PC-3 (cell line): ENCODE measurements around the gene LIM2.

ENCODE experiments used
- EZH2 ChIP-seq: fragments of 300-600 bp; sonication (generic); IDR thresholded peaks from one replicate; pipeline ENCODE4 v1.6.1; 2017; ENCODE audit warnings: antibody characterized with exemption, mild to moderate bottlenecking, low read length; ENCODE audit not compliant: unreplicated experiment
- TF ChIP-seq, protein P1 (sequence below): fragments of 300-600 bp; sonication (generic); conservative IDR thresholded peaks from 2 replicates; pipeline ENCODE4 v1.5.1; 2017; ENCODE audit warnings: antibody characterized with exemption, low read depth, mild to moderate bottlenecking, low read length

DNA sequence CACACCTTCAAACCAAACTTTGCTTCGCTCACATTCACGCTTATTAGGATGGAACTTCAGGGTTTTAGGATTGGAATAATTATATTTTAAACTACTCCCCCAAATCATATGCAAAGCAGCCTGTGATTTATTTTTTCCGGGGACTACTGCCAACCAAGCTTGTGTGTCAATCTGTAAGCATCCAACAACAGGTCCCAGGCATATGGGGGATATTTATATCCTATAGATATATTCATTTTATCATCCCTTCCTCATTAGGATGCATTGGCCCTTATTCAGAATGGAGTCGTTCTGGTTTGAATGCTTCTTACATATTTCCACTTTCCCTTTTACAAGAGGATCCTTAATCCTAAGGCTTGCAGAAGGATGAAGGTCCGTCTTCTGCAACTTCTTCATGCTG, 11.5 kb upstream of the LIM2 start:
- TF ChIP-seq, protein P1, sequence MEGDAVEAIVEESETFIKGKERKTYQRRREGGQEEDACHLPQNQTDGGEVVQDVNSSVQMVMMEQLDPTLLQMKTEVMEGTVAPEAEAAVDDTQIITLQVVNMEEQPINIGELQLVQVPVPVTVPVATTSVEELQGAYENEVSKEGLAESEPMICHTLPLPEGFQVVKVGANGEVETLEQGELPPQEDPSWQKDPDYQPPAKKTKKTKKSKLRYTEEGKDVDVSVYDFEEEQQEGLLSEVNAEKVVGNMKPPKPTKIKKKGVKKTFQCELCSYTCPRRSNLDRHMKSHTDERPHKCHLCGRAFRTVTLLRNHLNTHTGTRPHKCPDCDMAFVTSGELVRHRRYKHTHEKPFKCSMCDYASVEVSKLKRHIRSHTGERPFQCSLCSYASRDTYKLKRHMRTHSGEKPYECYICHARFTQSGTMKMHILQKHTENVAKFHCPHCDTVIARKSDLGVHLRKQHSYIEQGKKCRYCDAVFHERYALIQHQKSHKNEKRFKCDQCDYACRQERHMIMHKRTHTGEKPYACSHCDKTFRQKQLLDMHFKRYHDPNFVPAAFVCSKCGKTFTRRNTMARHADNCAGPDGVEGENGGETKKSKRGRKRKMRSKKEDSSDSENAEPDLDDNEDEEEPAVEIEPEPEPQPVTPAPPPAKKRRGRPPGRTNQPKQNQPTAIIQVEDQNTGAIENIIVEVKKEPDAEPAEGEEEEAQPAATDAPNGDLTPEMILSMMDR, result no peak
- TF ChIP-seq EZH2, result no peak
